HEK293 (cell line): ENCODE measurements around the gene LAMA5.

Experiments used
- CTCF ChIA-PET: fragments of 350-600 bp; formaldehyde crosslinking; extraction: SDS; loops from one replicate; lab custom pipeline; 2021; ENCODE audit warnings: antibody characterized with exemption; lab: Yijun Ruan, JAX
- POLR2A ChIA-PET: fragments of 300-600 bp; formaldehyde crosslinking; extraction: SDS; loops from one replicate; lab custom pipeline; 2020; ENCODE audit warnings: antibody characterized with exemption, inconsistent platforms; lab: Yijun Ruan, JAX
- H3K27ac ChIP-seq: fragments of 200-500 bp; sonication (Bioruptor generic); 2 replicates; pipeline ENCODE4 v1.5.1; 2014; ENCODE audit warnings: low read depth, low read length, control low read depth, inconsistent platforms; ENCODE audit errors: extremely low read depth
- H3K36me3 ChIP-seq, 2 experiments: fragments of 200-500 bp in 1 of 2; sonication (Bioruptor generic) in 1 of 2; 1 replicate in 1 of 2; 2 replicates in 1 of 2; pipeline ENCODE4 v1.5.1; 2014 to 2017; ENCODE audit warnings: inconsistent platforms in 2 of 2, low read length in 2 of 2; ENCODE audit not compliant: control insufficient read depth in 2 of 2, insufficient read depth in 1 of 2
- H3K4me1 ChIP-seq: fragments of 200-500 bp; sonication (Bioruptor generic); 2 replicates; pipeline ENCODE4 v1.5.1; 2014; ENCODE audit warnings: mild to moderate bottlenecking, low read length, inconsistent platforms; ENCODE audit not compliant: control insufficient read depth, insufficient read depth
- H3K4me3 ChIP-seq: 2 replicates; pipeline ENCODE4 v1.5.1; 2011; ENCODE audit warnings: low read depth, mild to moderate bottlenecking, control low read depth, low read length, moderate library complexity
- H3K9me3 ChIP-seq: fragments of 200-500 bp; sonication (Bioruptor generic); 2 replicates; pipeline ENCODE4 v1.5.1; 2014; ENCODE audit warnings: low read depth, low read length, inconsistent platforms; ENCODE audit not compliant: control insufficient read depth, insufficient read depth
- BCL11A ChIP-seq: fragments of 450-650 bp; formaldehyde crosslinking; IDR thresholded peaks from 2 replicates; pipeline ENCODE4 v1.5.1; 2016; ENCODE audit warnings: low read depth, missing biosample characterization, missing genetic modification characterization
- EGR2 ChIP-seq: fragments of 450-650 bp; formaldehyde crosslinking; IDR thresholded peaks from 2 replicates; pipeline ENCODE4 v1.5.1; 2016; ENCODE audit warnings: low read depth, missing biosample characterization, missing genetic modification characterization
- GLI2 ChIP-seq: fragments of 450-650 bp; formaldehyde crosslinking; IDR thresholded peaks from 2 replicates; pipeline ENCODE4; 2017; ENCODE audit warnings: missing biosample characterization, missing genetic modification characterization, low read depth, borderline replicate concordance
- GLIS2 ChIP-seq: fragments of 450-650 bp; formaldehyde crosslinking; IDR thresholded peaks from 2 replicates; pipeline ENCODE4 v1.5.1; 2016; ENCODE audit warnings: missing biosample characterization, missing genetic modification characterization
- HIC1 ChIP-seq: fragments of 450-650 bp; formaldehyde crosslinking; IDR thresholded peaks from 2 replicates; pipeline ENCODE4 v1.5.1; 2016; ENCODE audit warnings: missing biosample characterization, missing genetic modification characterization
- HOXC10 ChIP-seq: sonication (generic); formaldehyde crosslinking; IDR thresholded peaks from 2 replicates; pipeline ENCODE4 v1.8.1; 2023; ENCODE audit warnings: mild to moderate bottlenecking, missing genetic modification reagents
- KLF7 ChIP-seq: fragments of 450-650 bp; formaldehyde crosslinking; IDR thresholded peaks from 2 replicates; pipeline ENCODE4 v1.5.1; 2016; ENCODE audit warnings: missing biosample characterization, missing genetic modification characterization, borderline replicate concordance
- WT1 ChIP-seq: fragments of 450-650 bp; formaldehyde crosslinking; IDR thresholded peaks from 2 replicates; pipeline ENCODE4 v1.5.1; 2016; ENCODE audit warnings: missing biosample characterization, missing genetic modification characterization
- ZFP41 ChIP-seq: fragments of 450-650 bp; formaldehyde crosslinking; IDR thresholded peaks from 2 replicates; pipeline ENCODE4 v1.5.1; 2016; ENCODE audit warnings: missing biosample characterization, missing genetic modification characterization, borderline replicate concordance
- ZFP69B ChIP-seq: fragments of 450-650 bp; formaldehyde crosslinking; IDR thresholded peaks from 2 replicates; pipeline ENCODE4 v1.5.1; 2016; ENCODE audit warnings: missing biosample characterization, missing genetic modification characterization
- ZNF114 ChIP-seq: fragments of 450-650 bp; formaldehyde crosslinking; IDR thresholded peaks from 2 replicates; pipeline ENCODE4 v1.5.0; 2017; ENCODE audit warnings: missing biosample characterization, missing genetic modification characterization
- ZNF18 ChIP-seq: fragments of 450-650 bp; formaldehyde crosslinking; IDR thresholded peaks from 2 replicates; pipeline ENCODE4 v1.5.1; 2016; ENCODE audit warnings: missing biosample characterization, missing genetic modification characterization
- ZNF211 ChIP-seq: fragments of 450-650 bp; formaldehyde crosslinking; IDR thresholded peaks from 2 replicates; pipeline ENCODE4 v1.5.1; 2016; ENCODE audit warnings: low read depth, missing biosample characterization, missing genetic modification characterization
- ZNF350 ChIP-seq: fragments of 450-650 bp; formaldehyde crosslinking; IDR thresholded peaks from 2 replicates; pipeline ENCODE4 v1.5.0; 2017; ENCODE audit warnings: missing biosample characterization, mild to moderate bottlenecking, missing genetic modification characterization
- ZNF426 ChIP-seq: fragments of 450-650 bp; formaldehyde crosslinking; IDR thresholded peaks from 2 replicates; pipeline ENCODE4 v1.5.1; 2017; ENCODE audit warnings: missing biosample characterization, missing genetic modification characterization, mild to moderate bottlenecking, inconsistent platforms, moderate library complexity
- ZNF510 ChIP-seq: fragments of 450-650 bp; formaldehyde crosslinking; IDR thresholded peaks from 2 replicates; pipeline ENCODE4 v1.5.1; 2018; ENCODE audit warnings: mild to moderate bottlenecking, missing genetic modification characterization, missing biosample characterization; ENCODE audit not compliant: insufficient replicate concordance
- ZNF529 ChIP-seq: fragments of 450-650 bp; formaldehyde crosslinking; IDR thresholded peaks from 2 replicates; pipeline ENCODE4 v1.5.1; 2017; ENCODE audit warnings: missing genetic modification characterization, missing biosample characterization; ENCODE audit not compliant: insufficient replicate concordance
- ZNF561 ChIP-seq: fragments of 450-650 bp; IDR thresholded peaks from 2 replicates; pipeline ENCODE4 v1.5.1; 2018; ENCODE audit warnings: missing biosample characterization, missing genetic modification characterization, borderline replicate concordance
- ZNF571 ChIP-seq: fragments of 450-650 bp; formaldehyde crosslinking; IDR thresholded peaks from 2 replicates; pipeline ENCODE4 v1.5.0; 2017; ENCODE audit warnings: missing biosample characterization, missing genetic modification characterization
- ZNF76 ChIP-seq: fragments of 450-650 bp; formaldehyde crosslinking; IDR thresholded peaks from 2 replicates; pipeline ENCODE4; 2016; ENCODE audit warnings: low read depth, missing biosample characterization, missing genetic modification characterization, borderline replicate concordance
- ZNF837 ChIP-seq: fragments of 450-650 bp; formaldehyde crosslinking; IDR thresholded peaks from 2 replicates; pipeline ENCODE4 v1.5.1; 2016; ENCODE audit warnings: missing biosample characterization, missing genetic modification characterization
- ZNF843 ChIP-seq: fragments of 450-650 bp; formaldehyde crosslinking; IDR thresholded peaks from 2 replicates; pipeline ENCODE4 v1.5.1; 2016; ENCODE audit warnings: missing biosample characterization, missing genetic modification characterization
- ZSCAN30 ChIP-seq: fragments of 450-650 bp; IDR thresholded peaks from 2 replicates; pipeline ENCODE4 v1.5.1; 2018; ENCODE audit warnings: missing biosample characterization, mild to moderate bottlenecking, missing genetic modification characterization, moderate library complexity

LAMA5 gene

GRCh38 chr20:62293946-62294345, 73.2 kb downstream of the LAMA5 start:
- CTCF ChIA-PET, result interaction anchor here (0.7 kb wide), 1 partner anchor 89 kb away, joined by 7 read pairs; no protein-coding TSS in a partner anchor
- peaks cover 3 to 84% of the 10 kb centered on the region in 2 experiments; a peak in 2 of 3 replicates for H3K36me3 ChIP-seq
- H3K4me3 ChIP-seq, result no peak overlapping the region
- no peaks in the 10 kb centered on the region for H3K9me3 ChIP-seq
- POLR2A ChIA-PET, result interaction anchor here (0.5 kb wide), 1 partner anchor 78 kb away, joined by 3 read pairs; no protein-coding TSS in a partner anchor
- H3K27ac ChIP-seq, result no peak overlapping the region
- no peaks in the 10 kb centered on the region for H3K4me1 ChIP-seq
- TF ChIP-seq ZNF426 (tag by site-specific recombination) (no peak), GLIS2 (tag by site-specific recombination) (no peak), ZNF76 (tag by site-specific recombination) (no peak), ZNF510 (no peak), ZNF114 (tag by site-specific recombination) (no peak), KLF7 (tag by site-specific recombination) (no peak), HOXC10 (CRISPR knock-in tag) (no peak), ZNF561 (tag by site-specific recombination) (no peak), WT1 (tag by site-specific recombination) (no peak), BCL11A (tag by site-specific recombination) (no peak), GLI2 (tag by site-specific recombination) (no peak), ZNF843 (tag by site-specific recombination) (no peak), ZNF18 (no peak)

GRCh38 chr20:62293111-62293784, 73.9 kb downstream of the LAMA5 start:
- Histone ChIP-seq H3K27ac (no peak overlapping the region), H3K4me3 (no peak overlapping the region), H3K9me3 (no peaks in the 10 kb centered on the region), H3K36me3 (peaks cover 3 to 84% of the 10 kb centered on the region in 2 experiments; a peak in 2 of 3 replicates), H3K4me1 (no peaks in the 10 kb centered on the region)
- POLR2A ChIA-PET, result interaction anchor here (0.5 kb wide), 1 partner anchor 79 kb away, joined by 3 read pairs; no protein-coding TSS in a partner anchor
- CTCF ChIA-PET, result interaction anchor here (0.7 kb wide), 1 partner anchor 89 kb away, joined by 7 read pairs; no protein-coding TSS in a partner anchor
- TF ChIP-seq ZNF561 (tag by site-specific recombination), result no peak
- no peak for TF ChIP-seq ZFP41 (tag by site-specific recombination)
- no peak for TF ChIP-seq ZNF837 (tag by site-specific recombination)
- TF ChIP-seq HIC1 (tag by site-specific recombination), result no peak
- TF ChIP-seq ZFP69B (tag by site-specific recombination), result no peak
- TF ChIP-seq ZNF529, result no peak
- no peak for TF ChIP-seq ZNF350
- no peak for TF ChIP-seq ZNF211 (tag by site-specific recombination)
- TF ChIP-seq ZNF571, result no peak
- no peak for TF ChIP-seq EGR2 (tag by site-specific recombination)
- TF ChIP-seq ZSCAN30 (tag by site-specific recombination), result no peak
